Mucosa of descending colon (tissue), 3 donors: ENCODE results near the gene DPYSL5. TPM values are rescaled to one million over a fixed set of nuclear protein-coding genes. Genes with fewer than 3 reads are reported as not detected.
"Not testable (repeated sequence)": the region's sequence is repeated elsewhere in the genome, so short reads cannot be mapped to it uniquely, and the experiment has no call there.

Source experiments
- ATAC-seq: fragments of 200-7000 bp; cut with Tn5 transposase; one replicate; pipeline ENCODE4 v1.9.1; 2020; ENCODE audit warnings: mild to moderate bottlenecking, moderate library complexity
- DNase-seq, 3 donors: peaks; one replicate each; pipeline ENCODE4 v3.0.0-alpha.2; 2020
- H3K36me3 ChIP-seq: fragments of 200-600 bp; one replicate; pipeline ENCODE4 v1.8.0; 2021; ENCODE audit warnings: low read depth, mild to moderate bottlenecking
- H3K4me1 ChIP-seq: fragments of 200-600 bp; one replicate; pipeline ENCODE4 v1.8.0; 2021; ENCODE audit warnings: low read depth, mild to moderate bottlenecking
- H3K4me3 ChIP-seq: fragments of 200-600 bp; one replicate; pipeline ENCODE4 v1.8.0; 2021; ENCODE audit warnings: mild to moderate bottlenecking
- H3K9me3 ChIP-seq: fragments of 200-600 bp; one replicate; pipeline ENCODE4 v1.8.0; 2021; ENCODE audit warnings: mild to moderate bottlenecking
- CTCF ChIP-seq: fragments of 200-600 bp; IDR thresholded peaks from one replicate; pipeline ENCODE4 v1.8.0; 2022; ENCODE audit warnings: antibody characterized with exemption, mild to moderate bottlenecking
- intact Hi-C, 2 donors: fragments of 100-400 bp; cut with DNase I in 1 of 2; cut with micrococcal nuclease in 1 of 2; formaldehyde crosslinking; loops; one replicate each; pipeline versions ENCODE4 v1.11.0 to v1.11.1; 2022; cut with DNase I, micrococcal nuclease
- total RNA-seq, 3 donors: library from RNA; stranded (reverse); fragmentation: NEBNext Ultra II Directional in 2 of 3; extraction: Animal tissue kit (Norgen Biotek cat#: 25700) in 2 of 3; gene quantifications; one replicate each; pipeline versions ENCODE4 v1.2.1 to v1.2.4, GENCODE V29; 2021 to 2023
- donor health status: DM: no; HTN: no; CAD: no; lungs with moderate emphysema.
- donor health status: DM: no; HTN: no; CAD: no.
- donor health status: DM: no; HTN: yes; CAD: no.

DPYSL5 gene
- total RNA-seq, 3 donors from 2014 or later = 0.24 to 1.3 (median 0.38) TPM

- no peaks in the 10 kb centered on the region for H3K4me1 ChIP-seq
- no peak for ATAC-seq
- H3K4me3 ChIP-seq = no peak overlapping the region
- H3K36me3 ChIP-seq = no peaks in the 10 kb centered on the region
- intact Hi-C loops = no loop called here
- TF ChIP-seq CTCF = no peak
- DNase-seq = no peak
- H3K9me3 ChIP-seq = no peaks in the 10 kb centered on the region
These were observed 73.4 kb downstream of the DPYSL5 start for GRCh38 chr2:26921323-26921722.

GRCh38 chr2:26922405-26923188 lies 74.7 kb downstream of the DPYSL5 start:
- ATAC-seq (peak; percentile 65), DNase-seq (peak in 1 of 3 donors; percentile 53)
- TF ChIP-seq CTCF = no peak
- Histone ChIP-seq H3K36me3 (no peaks in the 10 kb centered on the region), H3K9me3 (no peaks in the 10 kb centered on the region), H3K4me3 (no peak overlapping the region), H3K4me1 (no peaks in the 10 kb centered on the region)
- intact Hi-C loops = no loop called here

GRCh38 chr2:26923189-26923466 lies 75.2 kb downstream of the DPYSL5 start:
- H3K4me1 ChIP-seq, DNase-seq, H3K4me3 ChIP-seq, H3K9me3 ChIP-seq, intact Hi-C loops, ATAC-seq, H3K36me3 ChIP-seq: not testable (repeated sequence)

- Histone ChIP-seq H3K9me3 (no peaks in the 10 kb centered on the region), H3K4me3 (no peak overlapping the region), H3K36me3 (no peaks in the 10 kb centered on the region), H3K4me1 (no peaks in the 10 kb centered on the region)
- no peak for TF ChIP-seq CTCF
- intact Hi-C loops = no loop called here
- no peak for DNase-seq
- ATAC-seq = no peak
These were observed 76.8 kb downstream of the DPYSL5 start for GRCh38 chr2:26924731-26925099.

GRCh38 chr2:26925100-26925791 lies 77.3 kb downstream of the DPYSL5 start:
- no peak for ATAC-seq
- Histone ChIP-seq H3K4me3 (no peak overlapping the region), H3K36me3 (no peaks in the 10 kb centered on the region), H3K9me3 (no peaks in the 10 kb centered on the region), H3K4me1 (no peaks in the 10 kb centered on the region)
- TF ChIP-seq CTCF = no peak
- intact Hi-C loops = no loop called here
- no peak for DNase-seq

GRCh38 chr2:26927221-26927620 lies 79.3 kb downstream of the DPYSL5 start:
- DNase-seq = no peak
- TF ChIP-seq CTCF = no peak
- ATAC-seq = no peak
- intact Hi-C loops = no loop called here
- no peaks in the 10 kb centered on the region for H3K36me3 ChIP-seq
- H3K9me3 ChIP-seq = no peaks in the 10 kb centered on the region
- no peaks in the 10 kb centered on the region for H3K4me1 ChIP-seq
- H3K4me3 ChIP-seq = no peak overlapping the region
